HepG2 (cell line): ENCODE measurements around the gene YIPF1. TPM values are rescaled to one million over a fixed set of nuclear protein-coding genes. Genes with fewer than 3 reads are reported as not detected.

Source experiments
- ATAC-seq: fragments of 200-7000 bp; cut with Tn5 transposase; 3 replicates; pipeline ENCODE4 v1.9.1; 2020; ENCODE audit warnings: mild to moderate bottlenecking, moderate library complexity
- BruUV-seq: library from RNA; stranded (reverse); fragments of 400-500 nt; replicated peaks from 2 replicates; lab custom pipeline; 2021; lab: Mats Ljungman, UMichigan
- CTCF ChIA-PET: fragments of 300-600 bp; formaldehyde crosslinking; extraction: SDS; loops from one replicate; lab custom pipeline; 2021; ENCODE audit warnings: low total read pairs, inconsistent platforms, low intra/inter-chr PET ratio; lab: Yijun Ruan, JAX
- POLR2A ChIA-PET: fragments of 350-600 bp; sonication (Branson Sonifier 250); formaldehyde crosslinking; loops from one replicate; lab custom pipeline; 2020; ENCODE audit warnings: antibody characterized with exemption, inconsistent platforms; lab: Yijun Ruan, JAX
- DNase-seq: peaks from one replicate; pipeline ENCODE4 v3.0.0-alpha.2; 2015; ENCODE audit warnings: low spot score
- FAIRE-seq: peaks from 3 replicates; lab custom pipeline; 2011; peaks lifted over from hg19 to GRCh38; lab: Jason Lieb, UNC
- H2AFZ ChIP-seq: one replicate; pipeline ENCODE4 v1.6.1; 2011; ENCODE audit warnings: low read length, inconsistent platforms
- H3K27ac ChIP-seq: fragments of 300-600 bp; 3 replicates; pipeline ENCODE4 v1.8.0; 2011; ENCODE audit warnings: mixed run types, mild to moderate bottlenecking, mixed read lengths, low read length, inconsistent platforms; ENCODE audit not compliant: insufficient read depth; ENCODE audit errors: extremely low read length
- H3K27me3 ChIP-seq, 2 experiments: fragments of 200-600 bp in 1 of 2; 2 replicates in 1 of 2; 3 replicates in 1 of 2; pipeline versions ENCODE4 v1.6.0 to v1.8.0; 2011; ENCODE audit warnings: low read length in 2 of 2, mild to moderate bottlenecking in 2 of 2, moderate library complexity in 2 of 2, inconsistent platforms in 1 of 2; ENCODE audit not compliant: insufficient read depth in 2 of 2, control insufficient read depth in 1 of 2
- H3K36me3 ChIP-seq, 2 experiments: fragments of 200-600 bp in 1 of 2; replicated peaks in 1 of 2; 2 replicates in 1 of 2; 3 replicates in 1 of 2; pipeline versions ENCODE4 v1.5.1 to v1.8.0; 2011; ENCODE audit warnings: low read length in 2 of 2, inconsistent platforms in 1 of 2; ENCODE audit not compliant: insufficient read depth in 2 of 2, control insufficient read depth in 1 of 2
- H3K4me1 ChIP-seq: 2 replicates; pipeline ENCODE4 v1.5.1; 2012; ENCODE audit warnings: low read length, inconsistent platforms; ENCODE audit not compliant: insufficient read depth
- H3K4me2 ChIP-seq: 2 replicates; pipeline ENCODE4 v1.6.0; 2011; ENCODE audit warnings: low read depth, low read length, inconsistent platforms
- H3K4me3 ChIP-seq, 3 experiments: fragments of 200-600 bp in 1 of 3; sonication (generic), shearing (Covaris generic) in 1 of 3; replicated peaks in 1 of 3; 2 replicates each; pipeline ENCODE4 v1.5.1; 2011 to 2016; ENCODE audit warnings: low read length in 3 of 3, inconsistent platforms in 2 of 3, low read depth in 2 of 3, mild to moderate bottlenecking in 2 of 3, control low read depth in 1 of 3, mixed read lengths in 1 of 3; ENCODE audit not compliant: insufficient read depth in 1 of 3
- H3K79me2 ChIP-seq: one replicate; pipeline ENCODE4 v1.6.1; 2011; ENCODE audit warnings: low read length, inconsistent platforms; ENCODE audit not compliant: insufficient read depth
- H3K9ac ChIP-seq: 2 replicates; pipeline ENCODE4 v1.6.0; 2011; ENCODE audit warnings: mild to moderate bottlenecking, low read depth, low read length, inconsistent platforms; ENCODE audit not compliant: insufficient read depth
- H3K9me3 ChIP-seq: 2 replicates; pipeline ENCODE4 v1.5.1; 2012; ENCODE audit warnings: mild to moderate bottlenecking, low read length
- H4K20me1 ChIP-seq: 2 replicates; pipeline ENCODE4 v1.6.0; 2011; ENCODE audit warnings: inconsistent platforms, mild to moderate bottlenecking, low read length, moderate library complexity; ENCODE audit not compliant: insufficient read depth
- CEBPB ChIP-seq: IDR thresholded peaks from 2 replicates; pipeline ENCODE4 v1.6.1; 2011; ENCODE audit warnings: low read depth, low read length, improper control_type of control experiment, borderline replicate concordance
- FOXK1 ChIP-seq: sonication (generic); formaldehyde crosslinking; IDR thresholded peaks from 2 replicates; pipeline ENCODE4 v1.4.0; 2020; ENCODE audit warnings: low read depth, missing genetic modification reagents, borderline replicate concordance
- MYNN ChIP-seq: sonication (generic); formaldehyde crosslinking; IDR thresholded peaks from 2 replicates; pipeline ENCODE4 v1.4.0; 2020; ENCODE audit warnings: mild to moderate bottlenecking, low read depth, missing genetic modification reagents
- TCF12 ChIP-seq, 2 experiments: fragments of 450-650 bp in 1 of 2; sonication (generic) in 1 of 2; formaldehyde crosslinking in 1 of 2; IDR thresholded peaks; 2 replicates each; pipeline versions ENCODE4 v1.6.1 to v1.8.0; 2017 to 2022; ENCODE audit warnings: antibody characterized with exemption in 1 of 2, mild to moderate bottlenecking in 1 of 2, missing genetic modification reagents in 1 of 2, moderate library complexity in 1 of 2
- TRAFD1 ChIP-seq: sonication (generic); formaldehyde crosslinking; IDR thresholded peaks from 2 replicates; pipeline ENCODE4 v1.5.1; 2020; ENCODE audit warnings: missing genetic modification reagents, mild to moderate bottlenecking, borderline replicate concordance
- ZKSCAN1 ChIP-seq: fragments of 150-350 bp; IDR thresholded peaks from 2 replicates; pipeline ENCODE4 v1.6.1; 2014; ENCODE audit warnings: low read length
- ZMAT3 ChIP-seq: sonication (generic); formaldehyde crosslinking; conservative IDR thresholded peaks from 2 replicates; pipeline ENCODE4 v1.7.0; 2021; ENCODE audit warnings: missing genetic modification reagents
- ZNF317 ChIP-seq: sonication (generic); formaldehyde crosslinking; IDR thresholded peaks from 2 replicates; pipeline ENCODE4 v1.5.0; 2020; ENCODE audit warnings: mild to moderate bottlenecking, missing genetic modification reagents
- ZNF33A ChIP-seq: sonication (generic); formaldehyde crosslinking; IDR thresholded peaks from 2 replicates; pipeline ENCODE4 v1.5.1; 2020; ENCODE audit warnings: missing genetic modification reagents, mild to moderate bottlenecking, moderate library complexity, borderline replicate concordance
- ZNF839 ChIP-seq: sonication (generic); formaldehyde crosslinking; IDR thresholded peaks from 2 replicates; pipeline ENCODE4 v1.4.0; 2020; ENCODE audit warnings: missing genetic modification reagents, mild to moderate bottlenecking, borderline replicate concordance
- WGBS: methylation state at CpG from one replicate; pipeline ENCODE4 v1.1.6; 2017; ENCODE audit warnings: low lambda C conversion rate; 5-methylcytosine and 5-hydroxymethylcytosine counted together
- in situ Hi-C: cut with HindIII; loops from 2 replicates; pipeline ENCODE4 v1.10.0; 2017; ENCODE audit warnings: low pct_unique_long_range_greater_than_20kb; ENCODE audit not compliant: extremely low pct_ligation_motif_present
- intact Hi-C: fragments of 100-400 bp; cut with micrococcal nuclease; formaldehyde crosslinking; loops from one replicate; pipeline ENCODE4 v1.10.0; 2022; ENCODE audit not compliant: unreplicated experiment
- polyA plus RNA-seq, 8 experiments: library from polyadenylated mRNA; depleted of rRNA in 3 of 8; stranded (reverse) in 7 of 8; unstranded in 1 of 8; fragments of >200 nt; fragmentation: Illumina TruSeq in 4 of 8; extraction: Trizol in 4 of 8; gene quantifications; 2 replicates each; pipeline versions ENCODE4 v1.2.1 to v1.2.3, GENCODE V29; 2011 to 2016; ENCODE audit warnings: low read depth in 4 of 8, missing spikeins in 1 of 8, mixed read lengths in 1 of 8; ENCODE audit not compliant: insufficient read depth in 1 of 8
- total RNA-seq, 5 experiments: library from RNA; depleted of rRNA; stranded (reverse); fragments of >200 nt; fragmentation: Illumina TruSeq; extraction: Trizol; gene quantifications; 2 replicates each; pipeline ENCODE4 v1.2.3, GENCODE V29; 2016; ENCODE audit warnings: low read depth in 1 of 5

YIPF1 gene
- total and polyA plus RNA-seq, 2 of the 13 experiments (the other 11 are each of a cell fraction or from before 2014, with no cell fraction given), result 21.1 to 31.9 TPM

GRCh38 chr1:53850082-53850673 lies 39.4 kb downstream of the YIPF1 start:
- H3K79me2 ChIP-seq, result no peaks in the 10 kb centered on the region
- ATAC-seq, result no peak
- no peak overlapping the region for H3K27ac ChIP-seq
- ChIA-PET POLR2A (no interaction called here), CTCF (no interaction called here)
- peaks cover 4 to 6% of the 10 kb centered on the region in 2 experiments; a peak in 4 of 5 replicates for H3K36me3 ChIP-seq
- no TSS peak for BruUV-seq
- FAIRE-seq, result no peak
- H3K4me2 ChIP-seq, result no peak overlapping the region
- H3K9ac ChIP-seq, result no peak overlapping the region
- H3K27me3 ChIP-seq, result no peaks in the 10 kb centered on the region
- in situ Hi-C loops, result no loop called here
- no peaks in the 10 kb centered on the region for H3K9me3 ChIP-seq
- no peak for TF ChIP-seq ZNF317
- TF ChIP-seq MYNN, result no peak
- no peak for TF ChIP-seq FOXK1 (CRISPR knock-in tag)
- no peak for TF ChIP-seq ZMAT3 (CRISPR knock-in tag)
- TF ChIP-seq ZNF33A, result no peak
- TF ChIP-seq ZNF839, result no peak
- TF ChIP-seq ZKSCAN1, result 0 out of 2 replicates have a peak, but pooled peaks have one; percentile 39
- TF ChIP-seq, all 625 proteins: peak for 1
- peaks cover 10% of the 10 kb centered on the region for H3K4me1 ChIP-seq
- H2AFZ ChIP-seq, result no peak overlapping the region
- no peak for DNase-seq
- intact Hi-C loops, result no loop called here
- WGBS, result 91% methylated on average over 7 of the region's 7 CpGs
- H3K4me3 ChIP-seq, result no peak overlapping the region
- no peaks in the 10 kb centered on the region for H4K20me1 ChIP-seq

GRCh38 chr1:53847980-53848379 lies 41.6 kb downstream of the YIPF1 start:
- H2AFZ ChIP-seq, result no peak overlapping the region
- no peaks in the 10 kb centered on the region for H3K27me3 ChIP-seq
- peaks cover 10% of the 10 kb centered on the region for H3K4me1 ChIP-seq
- H4K20me1 ChIP-seq, result no peaks in the 10 kb centered on the region
- no peak overlapping the region for H3K4me2 ChIP-seq
- no peak overlapping the region for H3K9ac ChIP-seq
- intact Hi-C loops, result no loop called here
- ATAC-seq (no peak), DNase-seq (no peak), FAIRE-seq (no peak)
- no peak overlapping the region for H3K27ac ChIP-seq
- POLR2A ChIA-PET, result interaction anchor here (1.0 kb wide), 1 partner anchor 98 kb away, joined by 4 read pairs; the partner anchor contains the start of genes IFT25 and LRRC42
- no peak overlapping the region for H3K4me3 ChIP-seq
- H3K36me3 ChIP-seq, result no peaks in the 10 kb centered on the region; a peak in 2 of 5 replicates
- H3K79me2 ChIP-seq, result no peaks in the 10 kb centered on the region
- no TSS peak for BruUV-seq
- no peaks in the 10 kb centered on the region for H3K9me3 ChIP-seq
- in situ Hi-C loops, result no loop called here
- TF ChIP-seq TRAFD1 (CRISPR knock-in tag) (no peak), TCF12 (IDR thresholded peaks at IDR 0.05) (no peak), TCF12 (CRISPR knock-in tag; IDR thresholded peaks at IDR 0.05) (no peak), CEBPB (peak; percentile 73; the same call in 1 of the 2 replicates)
- TF ChIP-seq, all 625 proteins: peak for 1
- CTCF ChIA-PET, result no interaction called here
- 81% methylated on average over 6 of the region's 6 CpGs for WGBS
